Liver (tissue), 9 donors: Measurements from ENCODE around the gene CALB2. TPM values are rescaled to one million over a fixed set of nuclear protein-coding genes. Genes with fewer than 3 reads are reported as not detected.

Experiments used
- DNase-seq: peaks from one replicate; pipeline ENCODE4 v3.0.0-alpha.2; 2017; ENCODE audit warnings: low spot score
- H3K27ac ChIP-seq, 2 donors: one replicate each; pipeline ENCODE4 v1.7.0; 2013; ENCODE audit warnings: inconsistent platforms in 2 of 2, low read length in 2 of 2, control low read depth in 1 of 2, low read depth in 1 of 2, mild to moderate bottlenecking in 1 of 2
- H3K27me3 ChIP-seq, 4 donors: one replicate each; pipeline versions ENCODE4 v1.6.1 to v1.7.0; 2013; ENCODE audit warnings: low read length in 3 of 4, inconsistent platforms in 1 of 4, mild to moderate bottlenecking in 1 of 4, moderate library complexity in 1 of 4; ENCODE audit not compliant: control insufficient read depth in 4 of 4, insufficient read depth in 4 of 4
- H3K36me3 ChIP-seq, 4 donors: one replicate each; pipeline versions ENCODE4 v1.6.1 to v1.7.0; 2013; ENCODE audit warnings: low read length in 3 of 4, mild to moderate bottlenecking in 3 of 4, low read depth in 1 of 4, moderate library complexity in 1 of 4; ENCODE audit not compliant: control insufficient read depth in 4 of 4, insufficient read depth in 3 of 4
- H3K4me1 ChIP-seq, 4 donors: one replicate each; pipeline versions ENCODE4 v1.6.1 to v1.7.0; 2013; ENCODE audit warnings: low read length in 3 of 4, mild to moderate bottlenecking in 3 of 4, moderate library complexity in 1 of 4; ENCODE audit not compliant: control insufficient read depth in 4 of 4, insufficient read depth in 4 of 4
- H3K4me3 ChIP-seq, 3 donors: one replicate each; pipeline versions ENCODE4 v1.6.1 to v1.7.0; 2013; ENCODE audit warnings: low read length in 3 of 3, control low read depth in 1 of 3, low read depth in 1 of 3, mild to moderate bottlenecking in 1 of 3
- H3K9ac ChIP-seq, 2 donors: one replicate each; pipeline ENCODE4 v1.7.0; 2013; ENCODE audit warnings: low read length in 2 of 2, mild to moderate bottlenecking in 2 of 2, moderate library complexity in 2 of 2, control low read depth in 1 of 2, low read depth in 1 of 2
- H3K9me3 ChIP-seq, 4 donors: one replicate each; pipeline versions ENCODE4 v1.6.1 to v1.7.0; 2013; ENCODE audit warnings: low read length in 3 of 4; ENCODE audit not compliant: control insufficient read depth in 4 of 4
- EGR1 ChIP-seq, 2 donors: IDR thresholded peaks; 2 replicates each; pipeline ENCODE4 v1.6.1; 2016 to 2018; ENCODE audit warnings: antibody characterized with exemption in 2 of 2, low read depth in 2 of 2
- FOXA2 ChIP-seq: IDR thresholded peaks from 2 replicates; pipeline ENCODE4 v1.6.1; 2016; ENCODE audit warnings: antibody characterized with exemption
- HNF4G ChIP-seq: IDR thresholded peaks from 2 replicates; pipeline ENCODE4 v1.6.1; 2016; ENCODE audit warnings: antibody characterized with exemption
- RXRA ChIP-seq, 2 donors: IDR thresholded peaks; 2 replicates each; pipeline ENCODE4 v1.6.1; 2017 to 2018; ENCODE audit warnings: antibody characterized with exemption in 2 of 2, mild to moderate bottlenecking in 1 of 2
- TAF1 ChIP-seq: conservative IDR thresholded peaks from 2 replicates; pipeline ENCODE4 v1.6.1; 2016; ENCODE audit warnings: antibody characterized with exemption, mild to moderate bottlenecking
- YY1 ChIP-seq: IDR thresholded peaks from 2 replicates; pipeline ENCODE4 v1.6.1; 2016; ENCODE audit warnings: antibody characterized with exemption, mild to moderate bottlenecking
- WGBS: extraction: QIAGEN DNeasy Blood & Tissue Kit; methylation state at CpG from one replicate; pipeline ENCODE4 v1.1.7; 2013; 5-methylcytosine and 5-hydroxymethylcytosine counted together
- polyA plus RNA-seq, 2 donors: library from polyadenylated mRNA; stranded (reverse) in 1 of 2; unstranded in 1 of 2; fragments of 200-250 nt in 1 of 2; fragments of >200 nt in 1 of 2; fragmentation: Nextera tagmentation in 1 of 2; extraction: Ambion mirVana in 1 of 2; gene quantifications; one replicate each; pipeline versions ENCODE4 v1.2.1 to v1.2.3, GENCODE V29; 2013 to 2015
- total RNA-seq, 2 donors: library from RNA; depleted of rRNA; stranded (reverse); fragments of >200 nt; gene quantifications; one replicate each; pipeline ENCODE4 v1.2.3, GENCODE V29; 2014
- TF ChIP-seq, protein P1 (sequence below): IDR thresholded peaks from 2 replicates; pipeline ENCODE4 v1.6.1; 2016; ENCODE audit warnings: antibody characterized with exemption
- TF ChIP-seq, protein P2 (sequence below): IDR thresholded peaks from 2 replicates; pipeline ENCODE4 v1.6.1; 2016; ENCODE audit warnings: antibody characterized with exemption, mild to moderate bottlenecking
- TF ChIP-seq, protein P3 (sequence below): fragments of 150-350 bp; IDR thresholded peaks from 2 replicates; pipeline ENCODE4 v1.5.1; 2017; ENCODE audit warnings: improper control_type of control experiment, low read depth, low read length; ENCODE audit not compliant: missing input control
- TF ChIP-seq, protein P4 (sequence below): IDR thresholded peaks from 2 replicates; pipeline ENCODE4 v1.6.1; 2016; ENCODE audit warnings: antibody characterized with exemption
- TF ChIP-seq, protein P5 (sequence below): IDR thresholded peaks from 2 replicates; pipeline ENCODE4 v1.6.1; 2016; ENCODE audit warnings: antibody characterized with exemption
- donor health status: healthy.
- donor health status: healthy.
- donor health status: healthy.
- donor health status: healthy.
- donor health status: healthy.

Gene CALB2
- total and polyA plus RNA-seq, 4 donors: not detected

DNA sequence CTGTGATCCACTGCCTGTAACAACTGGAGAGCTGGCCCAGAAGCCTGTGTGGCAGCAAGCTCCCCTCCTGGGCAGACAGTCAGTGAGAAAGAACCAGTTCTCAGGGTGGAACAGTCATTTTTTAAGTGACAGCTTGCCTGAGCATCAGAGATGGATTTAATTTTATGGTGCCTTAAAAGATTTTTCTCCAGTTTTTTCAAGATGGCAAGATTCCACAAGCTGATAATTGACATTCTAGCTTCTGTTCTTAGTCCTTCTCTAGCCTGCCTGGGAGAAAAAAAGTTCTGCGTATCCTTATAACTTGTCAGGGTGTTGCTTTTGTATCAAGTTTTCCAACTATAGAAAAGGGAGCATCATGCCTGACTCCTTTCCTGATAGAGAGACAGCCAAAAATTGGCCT, 21.2 kb downstream of the CALB2 start:
- 89% methylated on average over 1 of the region's 1 CpG for WGBS
- Histone ChIP-seq H3K27me3 (no peaks in the 10 kb centered on the region), H3K9ac (no peak overlapping the region), H3K27ac (no peak overlapping the region), H3K36me3 (no peaks in the 10 kb centered on the region), H3K4me1 (no peaks in the 10 kb centered on the region), H3K4me3 (no peak overlapping the region), H3K9me3 (no peaks in the 10 kb centered on the region)
- no peak for DNase-seq
- TF ChIP-seq FOXA2 (no peak), YY1 (no peak), RXRA (IDR thresholded peaks at IDR 0.05) (no peak), TAF1 (no peak)
- TF ChIP-seq, protein P1, sequence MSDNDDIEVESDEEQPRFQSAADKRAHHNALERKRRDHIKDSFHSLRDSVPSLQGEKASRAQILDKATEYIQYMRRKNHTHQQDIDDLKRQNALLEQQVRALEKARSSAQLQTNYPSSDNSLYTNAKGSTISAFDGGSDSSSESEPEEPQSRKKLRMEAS: no peak
- TF ChIP-seq, protein P2, sequence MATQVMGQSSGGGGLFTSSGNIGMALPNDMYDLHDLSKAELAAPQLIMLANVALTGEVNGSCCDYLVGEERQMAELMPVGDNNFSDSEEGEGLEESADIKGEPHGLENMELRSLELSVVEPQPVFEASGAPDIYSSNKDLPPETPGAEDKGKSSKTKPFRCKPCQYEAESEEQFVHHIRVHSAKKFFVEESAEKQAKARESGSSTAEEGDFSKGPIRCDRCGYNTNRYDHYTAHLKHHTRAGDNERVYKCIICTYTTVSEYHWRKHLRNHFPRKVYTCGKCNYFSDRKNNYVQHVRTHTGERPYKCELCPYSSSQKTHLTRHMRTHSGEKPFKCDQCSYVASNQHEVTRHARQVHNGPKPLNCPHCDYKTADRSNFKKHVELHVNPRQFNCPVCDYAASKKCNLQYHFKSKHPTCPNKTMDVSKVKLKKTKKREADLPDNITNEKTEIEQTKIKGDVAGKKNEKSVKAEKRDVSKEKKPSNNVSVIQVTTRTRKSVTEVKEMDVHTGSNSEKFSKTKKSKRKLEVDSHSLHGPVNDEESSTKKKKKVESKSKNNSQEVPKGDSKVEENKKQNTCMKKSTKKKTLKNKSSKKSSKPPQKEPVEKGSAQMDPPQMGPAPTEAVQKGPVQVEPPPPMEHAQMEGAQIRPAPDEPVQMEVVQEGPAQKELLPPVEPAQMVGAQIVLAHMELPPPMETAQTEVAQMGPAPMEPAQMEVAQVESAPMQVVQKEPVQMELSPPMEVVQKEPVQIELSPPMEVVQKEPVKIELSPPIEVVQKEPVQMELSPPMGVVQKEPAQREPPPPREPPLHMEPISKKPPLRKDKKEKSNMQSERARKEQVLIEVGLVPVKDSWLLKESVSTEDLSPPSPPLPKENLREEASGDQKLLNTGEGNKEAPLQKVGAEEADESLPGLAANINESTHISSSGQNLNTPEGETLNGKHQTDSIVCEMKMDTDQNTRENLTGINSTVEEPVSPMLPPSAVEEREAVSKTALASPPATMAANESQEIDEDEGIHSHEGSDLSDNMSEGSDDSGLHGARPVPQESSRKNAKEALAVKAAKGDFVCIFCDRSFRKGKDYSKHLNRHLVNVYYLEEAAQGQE: no peak
- TF ChIP-seq, protein P3, sequence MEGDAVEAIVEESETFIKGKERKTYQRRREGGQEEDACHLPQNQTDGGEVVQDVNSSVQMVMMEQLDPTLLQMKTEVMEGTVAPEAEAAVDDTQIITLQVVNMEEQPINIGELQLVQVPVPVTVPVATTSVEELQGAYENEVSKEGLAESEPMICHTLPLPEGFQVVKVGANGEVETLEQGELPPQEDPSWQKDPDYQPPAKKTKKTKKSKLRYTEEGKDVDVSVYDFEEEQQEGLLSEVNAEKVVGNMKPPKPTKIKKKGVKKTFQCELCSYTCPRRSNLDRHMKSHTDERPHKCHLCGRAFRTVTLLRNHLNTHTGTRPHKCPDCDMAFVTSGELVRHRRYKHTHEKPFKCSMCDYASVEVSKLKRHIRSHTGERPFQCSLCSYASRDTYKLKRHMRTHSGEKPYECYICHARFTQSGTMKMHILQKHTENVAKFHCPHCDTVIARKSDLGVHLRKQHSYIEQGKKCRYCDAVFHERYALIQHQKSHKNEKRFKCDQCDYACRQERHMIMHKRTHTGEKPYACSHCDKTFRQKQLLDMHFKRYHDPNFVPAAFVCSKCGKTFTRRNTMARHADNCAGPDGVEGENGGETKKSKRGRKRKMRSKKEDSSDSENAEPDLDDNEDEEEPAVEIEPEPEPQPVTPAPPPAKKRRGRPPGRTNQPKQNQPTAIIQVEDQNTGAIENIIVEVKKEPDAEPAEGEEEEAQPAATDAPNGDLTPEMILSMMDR: no peak

DNA sequence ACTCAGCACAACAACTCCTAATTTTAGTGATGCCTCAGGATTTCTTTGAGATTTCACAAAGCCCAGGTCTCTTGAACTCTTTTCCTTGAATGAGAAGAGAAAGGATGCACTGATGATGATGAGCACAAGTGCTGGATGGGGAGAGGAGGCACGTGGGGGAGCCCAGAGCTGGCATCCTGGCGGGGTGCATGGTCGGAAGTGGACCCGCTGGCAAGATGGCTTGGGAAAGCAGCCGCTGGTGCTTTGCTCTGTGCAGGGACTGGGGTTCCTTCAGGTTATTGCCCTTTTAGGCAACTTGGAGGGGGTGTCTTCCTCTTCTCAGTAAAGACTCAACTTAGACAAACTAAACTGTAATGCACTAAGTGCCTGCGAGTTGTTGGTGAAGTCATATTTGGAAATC, 22.3 kb downstream of the CALB2 start:
- Histone ChIP-seq H3K27ac (no peak overlapping the region), H3K4me1 (no peaks in the 10 kb centered on the region), H3K27me3 (no peaks in the 10 kb centered on the region), H3K36me3 (no peaks in the 10 kb centered on the region), H3K4me3 (no peak overlapping the region), H3K9ac (no peak overlapping the region), H3K9me3 (no peaks in the 10 kb centered on the region)
- 54% methylated on average over 6 of the region's 6 CpGs for WGBS
- TF ChIP-seq, protein P4, sequence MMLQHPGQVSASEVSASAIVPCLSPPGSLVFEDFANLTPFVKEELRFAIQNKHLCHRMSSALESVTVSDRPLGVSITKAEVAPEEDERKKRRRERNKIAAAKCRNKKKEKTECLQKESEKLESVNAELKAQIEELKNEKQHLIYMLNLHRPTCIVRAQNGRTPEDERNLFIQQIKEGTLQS: no peak
- no peak for DNase-seq

DNA sequence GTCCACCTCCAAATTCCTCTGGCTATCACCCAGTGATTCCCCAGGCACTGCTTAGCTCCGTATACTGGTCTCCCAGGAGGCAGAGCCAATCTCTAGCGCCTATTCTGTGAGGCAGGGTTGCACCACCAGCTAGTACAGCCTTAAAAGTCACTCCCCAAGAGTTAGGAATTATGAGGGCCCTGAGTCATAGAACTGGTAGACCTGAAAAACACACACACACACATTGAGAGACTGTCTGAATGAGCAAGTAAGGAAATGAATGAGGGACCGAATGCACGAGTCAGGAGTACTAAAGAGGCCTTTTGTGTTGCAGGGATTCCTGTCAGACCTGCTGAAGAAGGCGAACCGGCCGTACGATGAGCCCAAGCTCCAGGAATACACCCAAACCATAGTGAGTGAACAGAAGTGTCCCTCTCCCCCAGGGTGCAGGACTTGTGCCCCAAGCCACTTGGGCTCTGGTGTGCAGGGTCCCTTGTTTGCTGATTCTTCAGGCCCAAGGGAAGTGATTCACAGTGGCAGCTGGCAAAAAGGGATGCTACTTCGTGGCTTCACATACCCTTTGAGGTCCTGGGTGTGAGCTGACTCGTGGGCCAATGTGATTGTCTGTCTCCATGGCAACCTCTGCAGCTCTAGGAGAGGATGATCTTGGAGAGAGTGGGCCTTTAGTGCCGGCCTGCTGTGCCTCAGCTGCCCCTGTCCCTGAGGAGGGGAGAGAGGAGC, 24.7 kb downstream of the CALB2 start:
- WGBS: 70% methylated on average over 11 of the region's 11 CpGs
- H3K36me3 ChIP-seq: no peaks in the 10 kb centered on the region
- H3K4me3 ChIP-seq: no peak overlapping the region
- no peak for DNase-seq
- H3K9me3 ChIP-seq: no peaks in the 10 kb centered on the region
- H3K27me3 ChIP-seq: no peaks in the 10 kb centered on the region
- no peak overlapping the region for H3K27ac ChIP-seq
- no peak overlapping the region for H3K9ac ChIP-seq
- no peaks in the 10 kb centered on the region for H3K4me1 ChIP-seq
- no peak for TF ChIP-seq HNF4G
- TF ChIP-seq, protein P2: no peak
- TF ChIP-seq, protein P3: no peak
- no peak for TF ChIP-seq EGR1 (IDR thresholded peaks at IDR 0.05; ENCODE audit: low read depth in 2 of 2)
- TF ChIP-seq, protein P5, sequence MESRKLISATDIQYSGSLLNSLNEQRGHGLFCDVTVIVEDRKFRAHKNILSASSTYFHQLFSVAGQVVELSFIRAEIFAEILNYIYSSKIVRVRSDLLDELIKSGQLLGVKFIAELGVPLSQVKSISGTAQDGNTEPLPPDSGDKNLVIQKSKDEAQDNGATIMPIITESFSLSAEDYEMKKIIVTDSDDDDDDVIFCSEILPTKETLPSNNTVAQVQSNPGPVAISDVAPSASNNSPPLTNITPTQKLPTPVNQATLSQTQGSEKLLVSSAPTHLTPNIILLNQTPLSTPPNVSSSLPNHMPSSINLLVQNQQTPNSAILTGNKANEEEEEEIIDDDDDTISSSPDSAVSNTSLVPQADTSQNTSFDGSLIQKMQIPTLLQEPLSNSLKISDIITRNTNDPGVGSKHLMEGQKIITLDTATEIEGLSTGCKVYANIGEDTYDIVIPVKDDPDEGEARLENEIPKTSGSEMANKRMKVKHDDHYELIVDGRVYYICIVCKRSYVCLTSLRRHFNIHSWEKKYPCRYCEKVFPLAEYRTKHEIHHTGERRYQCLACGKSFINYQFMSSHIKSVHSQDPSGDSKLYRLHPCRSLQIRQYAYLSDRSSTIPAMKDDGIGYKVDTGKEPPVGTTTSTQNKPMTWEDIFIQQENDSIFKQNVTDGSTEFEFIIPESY: no peak
